RWPE1 (cell line): ENCODE measurements around the gene USP20.
A peak's percentile ranks its signal among the peaks of the same experiment; 100 is the strongest.

ENCODE experiments used
- CTCF ChIA-PET: fragments of 350-600 bp; sonication (Branson Sonifier 250); formaldehyde crosslinking; extraction: SDS; loops from one replicate; lab custom pipeline; 2021; lab: Yijun Ruan, JAX
- POLR2A ChIA-PET: fragments of 400-600 bp; formaldehyde crosslinking; extraction: SDS; loops from one replicate; lab custom pipeline; 2020; ENCODE audit warnings: antibody characterized with exemption; ENCODE audit not compliant: low non-redundant PET; lab: Yijun Ruan, JAX
- DNase-seq: peaks from one replicate; pipeline ENCODE4 v3.0.0; 2012; ENCODE audit warnings: low spot score
- H3K27ac ChIP-seq: fragments of 450-650 bp; 2 replicates; pipeline ENCODE4 v1.5.1; 2017
- TF ChIP-seq, protein P1 (sequence below): fragments of 450-650 bp; conservative IDR thresholded peaks from 2 replicates; pipeline ENCODE4 v1.5.1; 2017; ENCODE audit warnings: low read depth, mild to moderate bottlenecking

USP20 gene

DNA sequence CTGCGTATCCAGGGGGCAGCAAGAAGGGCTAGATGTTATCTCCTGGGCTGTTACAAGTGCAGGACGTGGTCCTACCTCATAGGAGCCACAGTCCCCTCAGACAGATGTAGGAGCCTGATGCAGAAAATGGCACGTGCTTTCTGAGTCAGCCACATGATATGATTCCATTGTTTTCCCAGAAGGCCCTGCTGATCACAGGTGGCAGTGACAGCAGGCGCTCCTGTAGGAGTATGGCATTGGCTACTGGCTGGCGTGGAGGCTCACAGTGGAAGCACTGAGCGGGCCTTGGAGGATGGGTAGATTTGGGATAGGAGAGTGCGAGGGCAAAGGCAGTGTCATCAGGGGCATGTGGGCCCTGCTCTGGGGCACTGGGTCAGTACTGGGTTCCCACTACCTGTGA is 21.9 kb downstream of the USP20 start:
- no peak overlapping the region for H3K27ac ChIP-seq
- POLR2A ChIA-PET, result no interaction called here
- CTCF ChIA-PET, result no interaction called here
- TF ChIP-seq, protein P1, sequence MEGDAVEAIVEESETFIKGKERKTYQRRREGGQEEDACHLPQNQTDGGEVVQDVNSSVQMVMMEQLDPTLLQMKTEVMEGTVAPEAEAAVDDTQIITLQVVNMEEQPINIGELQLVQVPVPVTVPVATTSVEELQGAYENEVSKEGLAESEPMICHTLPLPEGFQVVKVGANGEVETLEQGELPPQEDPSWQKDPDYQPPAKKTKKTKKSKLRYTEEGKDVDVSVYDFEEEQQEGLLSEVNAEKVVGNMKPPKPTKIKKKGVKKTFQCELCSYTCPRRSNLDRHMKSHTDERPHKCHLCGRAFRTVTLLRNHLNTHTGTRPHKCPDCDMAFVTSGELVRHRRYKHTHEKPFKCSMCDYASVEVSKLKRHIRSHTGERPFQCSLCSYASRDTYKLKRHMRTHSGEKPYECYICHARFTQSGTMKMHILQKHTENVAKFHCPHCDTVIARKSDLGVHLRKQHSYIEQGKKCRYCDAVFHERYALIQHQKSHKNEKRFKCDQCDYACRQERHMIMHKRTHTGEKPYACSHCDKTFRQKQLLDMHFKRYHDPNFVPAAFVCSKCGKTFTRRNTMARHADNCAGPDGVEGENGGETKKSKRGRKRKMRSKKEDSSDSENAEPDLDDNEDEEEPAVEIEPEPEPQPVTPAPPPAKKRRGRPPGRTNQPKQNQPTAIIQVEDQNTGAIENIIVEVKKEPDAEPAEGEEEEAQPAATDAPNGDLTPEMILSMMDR, result no peak
- no peak for DNase-seq

DNA sequence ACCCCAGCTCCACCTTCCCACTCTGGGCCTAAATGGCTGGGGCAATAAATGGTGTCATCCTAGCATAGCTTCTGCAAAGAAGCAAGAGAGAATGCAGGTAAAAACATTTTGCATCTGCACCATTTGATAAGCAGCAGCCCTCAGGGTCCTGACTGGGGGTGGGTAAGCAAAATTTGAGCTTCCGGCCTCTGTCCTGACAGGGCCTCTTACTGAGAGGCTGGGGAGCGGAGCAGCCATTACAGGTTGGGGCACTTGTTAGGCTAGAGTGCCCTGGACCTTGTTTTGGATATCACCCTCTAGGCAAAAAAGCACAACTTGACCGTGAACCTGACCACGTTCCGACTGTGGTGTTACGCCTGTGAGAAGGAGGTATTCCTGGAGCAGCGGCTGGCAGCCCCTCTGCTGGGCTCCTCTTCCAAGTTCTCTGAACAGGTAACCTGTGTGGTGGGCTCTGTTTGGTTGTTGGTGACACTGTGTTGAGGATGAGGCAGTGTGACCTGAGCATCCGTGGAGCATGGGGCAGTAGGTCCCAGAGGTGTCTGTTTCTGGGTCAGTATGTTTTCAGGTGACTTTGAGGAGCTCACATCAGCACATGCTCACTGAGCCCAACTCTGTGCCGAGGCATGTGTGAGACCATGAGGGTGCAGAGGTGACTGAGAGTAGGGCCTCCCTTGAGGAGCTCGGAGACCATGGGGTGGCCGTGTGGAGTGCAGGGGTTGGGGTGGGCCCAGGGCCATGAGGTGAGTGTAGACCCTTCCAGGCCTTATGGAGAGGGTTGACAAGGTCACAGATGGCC is 23.1 kb downstream of the USP20 start:
- CTCF ChIA-PET, result no interaction called here
- DNase-seq, result no peak
- no peak overlapping the region for H3K27ac ChIP-seq
- POLR2A ChIA-PET, result no interaction called here
- TF ChIP-seq, protein P1, result no peak

DNA sequence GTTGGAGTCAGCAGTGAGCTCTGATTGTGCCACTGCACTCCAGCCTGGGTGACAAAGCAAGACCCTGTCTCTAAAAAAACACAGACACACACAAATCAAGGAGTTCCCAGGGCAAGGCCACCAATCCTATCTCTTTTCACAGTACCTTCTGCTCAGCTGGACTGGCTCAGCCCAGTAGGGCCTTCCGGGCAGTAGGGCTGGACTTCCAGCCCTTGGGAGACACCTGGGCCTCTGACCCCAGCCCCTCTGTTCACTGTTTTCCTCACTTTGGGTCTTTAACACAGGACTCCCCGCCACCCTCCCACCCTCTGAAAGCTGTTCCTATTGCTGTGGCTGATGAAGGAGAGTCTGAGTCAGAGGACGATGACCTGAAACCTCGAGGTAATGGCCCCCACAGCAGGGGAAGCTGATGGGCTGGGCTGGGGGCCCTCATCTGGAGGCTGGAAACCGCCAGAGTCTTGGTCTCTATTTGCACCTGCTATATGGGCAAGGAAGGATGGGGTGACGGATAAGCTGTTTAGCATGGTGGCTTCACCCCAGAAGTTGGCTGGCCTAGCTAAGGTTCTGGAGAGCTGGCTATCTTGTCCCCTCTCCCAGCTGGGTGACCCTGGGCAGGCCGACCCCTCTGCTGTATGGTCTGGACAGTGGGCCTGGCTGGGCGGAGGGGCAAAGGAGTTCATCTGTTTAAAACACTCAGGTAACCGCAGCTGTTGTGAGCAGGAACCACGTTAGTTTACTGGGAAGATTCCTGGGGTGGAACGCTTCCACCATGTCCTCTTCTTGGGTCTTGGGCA is 25.6 kb downstream of the USP20 start:
- no peak for DNase-seq
- CTCF ChIA-PET, result interaction anchor here (0.6 kb wide), 1 partner anchor 591 kb away, joined by 3 read pairs; no protein-coding TSS in a partner anchor
- no peak overlapping the region for H3K27ac ChIP-seq
- POLR2A ChIA-PET, result interaction anchor here (0.6 kb wide), 1 partner anchor 222 kb away, joined by 3 read pairs; no protein-coding TSS in a partner anchor
- TF ChIP-seq, protein P1, result no peak

DNA sequence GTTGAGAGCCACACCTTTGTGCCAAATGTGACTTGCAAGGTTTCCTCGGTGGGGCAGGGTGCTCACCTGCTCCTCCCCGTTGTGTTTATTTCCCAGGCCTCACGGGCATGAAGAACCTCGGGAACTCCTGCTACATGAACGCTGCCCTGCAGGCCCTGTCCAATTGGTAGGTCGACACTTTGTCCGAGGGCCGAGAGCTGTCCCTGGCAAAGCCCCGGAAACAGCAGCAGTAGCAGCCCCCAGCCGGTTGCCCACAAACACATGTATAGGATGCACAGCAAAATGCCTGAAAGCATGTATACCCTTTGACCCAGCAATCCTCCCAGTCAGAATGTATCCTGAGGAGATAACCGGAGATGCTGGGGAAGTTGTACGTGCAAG is 26.2 kb downstream of the USP20 start:
- TF ChIP-seq, protein P1, result no peak
- H3K27ac ChIP-seq, result no peak overlapping the region
- no peak for DNase-seq
- ChIA-PET CTCF (no interaction called here), POLR2A (no interaction called here)

DNA sequence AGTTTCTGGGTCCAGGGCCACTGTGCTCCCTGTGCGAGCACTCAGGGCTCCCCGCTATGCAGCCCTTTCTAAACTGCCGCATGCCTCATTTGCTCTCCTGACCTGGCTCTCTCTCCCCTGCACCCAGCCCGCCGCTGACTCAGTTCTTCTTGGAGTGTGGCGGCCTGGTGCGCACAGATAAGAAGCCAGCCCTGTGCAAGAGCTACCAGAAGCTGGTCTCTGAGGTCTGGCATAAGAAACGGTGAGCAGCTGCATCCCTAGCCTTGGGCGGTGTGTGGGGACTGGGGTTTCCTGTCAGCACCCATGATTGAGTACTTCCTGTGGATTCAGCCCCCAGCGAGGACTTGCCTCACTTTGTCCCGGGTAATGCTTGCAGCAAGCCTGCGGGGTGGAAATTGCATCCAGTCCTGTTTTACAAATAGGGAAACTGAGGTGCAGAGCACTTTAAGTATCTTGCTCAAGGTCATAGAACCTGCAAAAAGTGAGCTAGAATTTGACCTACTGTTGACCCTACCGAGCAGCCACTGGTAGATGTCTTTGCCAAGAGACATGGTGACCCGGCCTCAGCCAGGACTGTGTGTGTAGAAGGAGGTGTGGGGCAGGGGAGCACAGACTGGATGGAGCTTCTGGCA is 27.9 kb downstream of the USP20 start:
- POLR2A ChIA-PET, result no interaction called here

More for the DNA sequence above, 27.9 kb downstream of the USP20 start:
- CTCF ChIA-PET, result interaction anchor here (1.3 kb wide), 1 partner anchor 22 kb away, joined by 3 read pairs; no protein-coding TSS in a partner anchor
- TF ChIP-seq, protein P1, result no peak
- peak; percentile 90 for DNase-seq
- peak overlapping the region; percentile 70 for H3K27ac ChIP-seq
